GM18868 (cell line): ENCODE results near the gene XAGE3.
A peak's percentile ranks its signal among the peaks of the same experiment; 100 is the strongest.
"Not testable (repeated sequence)": the region's sequence is repeated elsewhere in the genome, so short reads cannot be mapped to it uniquely, and the experiment has no call there.

Source experiments
- ATAC-seq: cut with Tn5 transposase; IDR thresholded peaks from one replicate; pipeline ENCODE4 v1.9.1; 2021; ENCODE audit warnings: mild to moderate bottlenecking, moderate library complexity; ENCODE audit not compliant: unreplicated experiment

The XAGE3 gene

DNA sequence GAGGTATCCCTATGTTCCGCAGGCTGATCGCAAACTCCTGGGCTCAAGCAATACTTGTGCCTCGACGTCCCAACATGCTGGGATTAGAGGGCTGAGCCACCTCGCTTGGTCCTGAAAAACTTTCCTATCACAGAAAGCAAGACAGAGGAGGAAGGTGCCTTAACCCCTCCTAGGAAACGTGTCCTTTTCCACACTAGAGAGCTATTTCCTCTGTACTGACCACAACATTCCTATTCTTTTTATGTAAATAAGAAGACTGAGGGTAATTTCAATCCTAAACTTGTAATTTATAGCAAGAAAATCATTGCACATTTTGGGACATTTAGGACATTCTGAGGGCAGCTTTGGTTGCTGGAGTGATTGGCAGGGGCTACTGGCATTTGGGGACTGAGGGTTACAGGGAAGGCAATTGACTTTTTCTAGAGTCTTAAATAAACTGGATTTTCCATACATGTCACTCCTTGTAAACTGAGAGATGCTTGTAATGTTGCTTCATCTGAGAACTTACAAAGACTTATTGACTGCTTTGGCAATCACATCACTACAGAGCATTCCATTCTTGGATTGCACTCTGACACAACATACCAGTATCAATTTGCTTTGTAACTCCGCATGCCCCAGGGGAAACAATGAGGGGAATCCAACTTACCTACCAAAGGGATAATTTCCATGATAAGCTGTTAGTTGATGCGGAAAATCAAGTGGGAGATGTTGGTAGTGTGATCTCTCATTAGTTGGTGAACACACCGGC lies 15.6 kb downstream of the XAGE3 start:
- ATAC-seq, result no peak

DNA sequence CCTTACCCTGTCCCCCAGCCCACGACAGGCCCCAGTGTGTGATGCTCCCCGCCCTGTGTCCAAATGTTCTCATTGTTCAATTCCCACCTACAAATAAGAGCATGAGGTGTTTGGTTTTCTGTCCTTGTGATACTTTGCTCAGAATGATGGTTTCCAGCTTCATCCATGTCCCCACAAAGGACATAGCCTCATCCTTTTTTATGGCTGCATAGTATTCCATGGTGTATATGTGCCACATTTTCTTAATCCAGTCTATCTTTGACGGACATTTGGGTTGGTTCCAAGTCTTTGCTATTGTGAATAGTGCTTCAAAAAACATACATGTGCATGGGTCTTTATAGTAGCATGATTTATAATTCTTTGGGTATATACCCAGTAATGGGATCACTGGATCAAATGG lies 24.3 kb downstream of the XAGE3 start:
- ATAC-seq, result not testable (repeated sequence)

DNA sequence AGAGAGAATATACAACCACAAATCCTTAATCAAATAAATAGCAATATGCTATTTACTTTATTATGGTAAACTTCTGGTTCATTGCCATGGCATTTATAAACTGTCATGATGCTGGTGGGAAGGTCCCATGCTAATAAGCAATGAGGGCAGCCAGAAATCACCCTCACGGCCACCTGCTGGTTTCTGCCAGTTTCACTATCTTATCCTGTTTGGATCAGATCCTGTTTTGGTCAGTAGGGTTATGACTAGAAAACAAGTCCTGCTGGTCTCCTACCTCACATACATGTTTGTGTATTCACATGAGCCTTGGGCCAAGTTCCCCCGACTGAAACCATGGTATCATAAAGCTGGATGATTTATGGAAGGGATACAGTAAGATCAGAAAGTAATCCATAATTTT lies 28.7 kb downstream of the XAGE3 start:
- ATAC-seq, result peak; percentile 69

DNA sequence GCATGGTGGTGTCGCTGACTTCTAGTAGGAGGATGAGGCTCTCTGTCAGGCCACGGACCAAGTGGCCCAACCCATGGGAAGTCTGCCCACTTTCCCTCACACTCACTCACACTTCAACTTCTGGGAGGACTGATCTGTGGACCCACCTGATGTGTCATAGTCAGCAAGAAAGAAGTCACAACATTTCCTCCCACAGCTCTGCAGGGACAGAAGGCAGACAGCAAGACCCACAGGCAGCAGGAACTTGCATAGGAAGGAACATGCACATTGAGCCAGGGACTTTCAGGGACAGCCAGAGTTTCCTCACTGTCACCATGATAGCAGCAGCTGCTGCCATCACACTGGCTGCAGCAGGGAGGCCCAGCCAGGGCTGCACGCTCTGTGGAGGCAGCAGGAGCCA lies 37.3 kb downstream of the XAGE3 start:
- no peak for ATAC-seq

DNA sequence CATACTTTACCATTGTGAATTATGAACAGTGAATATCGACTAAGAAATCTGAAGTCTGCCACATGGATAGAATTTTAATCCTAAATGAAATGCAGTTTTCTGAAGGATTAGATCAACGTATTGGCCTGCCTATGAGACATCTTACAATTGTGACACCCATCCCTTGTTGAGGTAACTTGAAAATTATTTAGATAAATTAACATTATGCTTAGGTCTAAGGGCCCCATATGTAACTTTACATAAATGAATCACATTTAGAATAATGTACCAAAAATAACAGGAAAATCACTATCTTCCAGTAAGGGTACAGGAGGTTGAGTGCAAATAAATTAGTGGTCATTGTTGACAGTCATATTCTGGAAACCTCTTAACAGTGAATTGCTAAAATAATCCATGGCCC lies 43.3 kb downstream of the XAGE3 start:
- no peak for ATAC-seq

DNA sequence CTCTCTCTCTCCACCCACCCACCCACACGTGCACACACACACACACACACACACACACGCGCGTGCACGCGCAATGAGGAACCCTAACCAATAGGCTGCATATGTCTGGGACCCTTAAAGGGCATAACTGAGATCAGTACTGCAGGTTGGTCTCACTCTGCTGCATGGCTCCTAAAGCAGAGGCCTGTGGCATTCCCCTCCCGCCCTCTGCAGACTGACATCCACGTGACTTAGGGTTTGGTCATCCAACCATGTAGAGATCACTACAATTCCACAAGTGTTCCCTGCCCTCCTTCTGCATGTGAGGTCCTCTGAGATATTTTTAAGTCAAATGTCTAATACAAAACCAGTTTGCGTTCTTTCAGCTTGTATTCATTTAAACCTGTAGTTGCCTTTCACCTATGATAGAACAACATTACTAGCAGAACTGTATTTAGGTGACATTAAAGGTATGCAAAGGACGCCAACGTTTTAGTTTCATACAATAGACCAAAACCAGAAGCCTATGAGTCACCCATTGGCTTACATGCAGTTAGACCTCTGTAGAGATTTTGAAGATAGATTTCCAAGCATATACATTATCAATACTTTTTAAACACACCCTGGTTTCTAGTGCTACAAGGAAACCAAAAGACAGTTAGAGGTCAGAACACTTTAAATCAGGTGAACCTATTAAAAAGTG lies 46.7 kb downstream of the XAGE3 start:
- ATAC-seq, result peak; percentile 70

DNA sequence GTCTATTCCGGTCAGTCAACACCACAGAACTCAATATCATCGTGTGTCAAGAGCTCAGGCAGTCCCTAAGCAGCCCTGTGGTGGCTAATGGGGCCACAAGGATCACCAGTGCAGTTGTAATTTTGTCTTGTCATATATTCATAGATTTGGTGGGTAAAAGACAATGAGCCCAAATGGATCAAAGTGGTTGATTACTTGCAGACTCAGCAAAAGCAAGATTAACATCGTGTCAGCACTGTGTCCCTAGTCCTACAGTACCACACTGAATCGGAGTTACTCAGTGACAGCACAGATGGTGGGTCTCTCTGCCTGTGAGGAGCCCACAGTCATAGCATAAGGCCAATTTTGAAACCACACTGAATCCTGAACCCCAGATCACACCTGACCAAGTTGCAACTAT lies 48.1 kb downstream of the XAGE3 start:
- ATAC-seq, result no peak
